Measurements from ENCODE around the gene SPATA13. TPM values are rescaled to one million over a fixed set of nuclear protein-coding genes. Genes with fewer than 3 reads are reported as not detected.

SPATA13 gene
- total and polyA plus RNA-seq, 2 experiments from 2014 or later: 12.4 to 19.4 TPM

GRCh38 chr13:24213932-24214331, 53.4 kb downstream of the SPATA13 start:
- Histone ChIP-seq H3K27me3 (no peaks in the 10 kb centered on the region), H2AFZ (no peak overlapping the region), H3K27ac (no peak overlapping the region), H3K4me1 (ENCODE audit: insufficient read depth) (peaks cover 9% of the 10 kb centered on the region), H3K9me3 (ENCODE audit: low read depth) (no peaks in the 10 kb centered on the region), H3K9me2 (replicated peaks; ENCODE audit: insufficient read depth) (no peaks in the 10 kb centered on the region), H4K20me1 (ENCODE audit: insufficient read depth, poor library complexity, severe bottlenecking) (no peaks in the 10 kb centered on the region), H3K36me3 (replicated peaks; ENCODE audit: insufficient read depth, low read depth) (no peaks in the 10 kb centered on the region), H3K79me2 (peaks cover 12% of the 10 kb centered on the region), H3K4me3 (no peak overlapping the region), H3K4me2 (no peak overlapping the region)
- DNase-seq (ENCODE audit: low spot score): no peak
- TF ChIP-seq EZH2 (IDR thresholded peaks at IDR 0.05; ENCODE audit: borderline replicate concordance): no peak
- no peak for TF ChIP-seq CTCF (IDR thresholded peaks at IDR 0.05; ENCODE audit: poor library complexity)
- no peak for TF ChIP-seq EZH2phosphoT487 (IDR thresholded peaks at IDR 0.05; ENCODE audit: low read depth, severe bottlenecking, unreplicated experiment)
- WGBS (ENCODE audit: low lambda C conversion rate, missing lambda C conversion rate): 97% methylated on average over 3 of the region's 3 CpGs

GRCh38 chr13:24214528-24214927, 54.0 kb downstream of the SPATA13 start:
- Histone ChIP-seq H3K36me3 (replicated peaks; ENCODE audit: insufficient read depth, low read depth) (no peaks in the 10 kb centered on the region), H3K27me3 (no peaks in the 10 kb centered on the region), H3K4me3 (no peak overlapping the region), H3K9me2 (replicated peaks; ENCODE audit: insufficient read depth) (no peaks in the 10 kb centered on the region), H4K20me1 (ENCODE audit: insufficient read depth, poor library complexity, severe bottlenecking) (no peaks in the 10 kb centered on the region), H3K9me3 (ENCODE audit: low read depth) (no peaks in the 10 kb centered on the region), H3K27ac (no peak overlapping the region), H3K4me1 (ENCODE audit: insufficient read depth) (peaks cover 13% of the 10 kb centered on the region), H3K79me2 (peaks cover 7% of the 10 kb centered on the region), H2AFZ (no peak overlapping the region), H3K4me2 (no peak overlapping the region)
- WGBS (ENCODE audit: low lambda C conversion rate, missing lambda C conversion rate): 81% methylated on average over 2 of the region's 2 CpGs
- no peak for DNase-seq (ENCODE audit: low spot score)
- TF ChIP-seq EZH2 (IDR thresholded peaks at IDR 0.05; ENCODE audit: borderline replicate concordance) (no peak), EZH2phosphoT487 (IDR thresholded peaks at IDR 0.05; ENCODE audit: low read depth, severe bottlenecking, unreplicated experiment) (no peak), CTCF (IDR thresholded peaks at IDR 0.05; ENCODE audit: poor library complexity) (no peak)

GRCh38 chr13:24215126-24215525, 54.6 kb downstream of the SPATA13 start:
- no peaks in the 10 kb centered on the region for H3K36me3 ChIP-seq (replicated peaks; ENCODE audit: insufficient read depth, low read depth)
- TF ChIP-seq CTCF (IDR thresholded peaks at IDR 0.05; ENCODE audit: poor library complexity) (no peak), EZH2phosphoT487 (IDR thresholded peaks at IDR 0.05; ENCODE audit: low read depth, severe bottlenecking, unreplicated experiment) (no peak), EZH2 (IDR thresholded peaks at IDR 0.05; ENCODE audit: borderline replicate concordance) (no peak)
- H3K79me2 ChIP-seq: peaks cover 5% of the 10 kb centered on the region
- no peaks in the 10 kb centered on the region for H3K27me3 ChIP-seq
- H2AFZ ChIP-seq: no peak overlapping the region
- no peak overlapping the region for H3K4me3 ChIP-seq
- WGBS (ENCODE audit: low lambda C conversion rate, missing lambda C conversion rate): 89% methylated on average over 1 of the region's 1 CpG
- no peak overlapping the region for H3K4me2 ChIP-seq
- H4K20me1 ChIP-seq (ENCODE audit: insufficient read depth, poor library complexity, severe bottlenecking): no peaks in the 10 kb centered on the region
- no peaks in the 10 kb centered on the region for H3K9me2 ChIP-seq (replicated peaks; ENCODE audit: insufficient read depth)
- H3K27ac ChIP-seq: no peak overlapping the region
- DNase-seq (ENCODE audit: low spot score): no peak
- no peaks in the 10 kb centered on the region for H3K9me3 ChIP-seq (ENCODE audit: low read depth)
- peaks cover 13% of the 10 kb centered on the region for H3K4me1 ChIP-seq (ENCODE audit: insufficient read depth)

DNA sequence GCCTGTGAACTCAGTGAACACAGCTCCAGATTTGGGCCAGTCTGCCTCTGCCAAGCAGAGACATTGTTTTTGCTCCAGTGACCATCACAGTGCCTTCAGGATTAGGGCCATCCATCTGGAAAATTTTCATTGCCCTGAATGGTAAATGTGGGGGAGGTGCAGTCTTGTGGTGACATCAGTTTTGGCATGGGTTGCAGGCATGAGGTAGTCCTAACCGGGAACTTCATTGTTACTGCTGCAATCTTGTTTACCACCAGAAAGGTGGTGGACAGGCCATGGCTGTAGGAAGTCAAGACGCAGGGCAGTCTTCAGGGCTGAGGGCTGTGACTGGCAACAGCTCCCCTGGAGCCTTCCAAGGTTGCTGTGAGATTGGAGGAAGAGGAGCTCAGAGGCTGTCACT, 55.2 kb downstream of the SPATA13 start:
- DNase-seq (ENCODE audit: low spot score): no peak
- Histone ChIP-seq H3K79me2 (peaks cover 5% of the 10 kb centered on the region), H3K9me2 (replicated peaks; ENCODE audit: insufficient read depth) (no peaks in the 10 kb centered on the region), H3K9me3 (ENCODE audit: low read depth) (no peaks in the 10 kb centered on the region), H3K36me3 (replicated peaks; ENCODE audit: insufficient read depth, low read depth) (no peaks in the 10 kb centered on the region), H4K20me1 (ENCODE audit: insufficient read depth, poor library complexity, severe bottlenecking) (no peaks in the 10 kb centered on the region), H3K27me3 (no peaks in the 10 kb centered on the region), H2AFZ (no peak overlapping the region), H3K27ac (no peak overlapping the region), H3K4me2 (no peak overlapping the region), H3K4me1 (ENCODE audit: insufficient read depth) (peaks cover 13% of the 10 kb centered on the region), H3K4me3 (no peak overlapping the region)
- TF ChIP-seq CTCF (IDR thresholded peaks at IDR 0.05; ENCODE audit: poor library complexity) (no peak), EZH2phosphoT487 (IDR thresholded peaks at IDR 0.05; ENCODE audit: low read depth, severe bottlenecking, unreplicated experiment) (no peak), EZH2 (IDR thresholded peaks at IDR 0.05; ENCODE audit: borderline replicate concordance) (no peak)
- 77% methylated on average over 2 of the region's 2 CpGs for WGBS (ENCODE audit: low lambda C conversion rate, missing lambda C conversion rate)
